SU-DHL-6 (cell line): ENCODE measurements around the gene CDK10.
"Not testable (repeated sequence)": the region's sequence is repeated elsewhere in the genome, so short reads cannot be mapped to it uniquely, and the experiment has no call there.

Source experiments
- H2AFZ ChIP-seq: fragments of 200-600 bp; sonication (generic); 2 replicates; pipeline ENCODE4 v1.6.1; 2014; ENCODE audit warnings: low read depth, mild to moderate bottlenecking, moderate library complexity, mixed read lengths, antibody characterized with exemption, low read length; ENCODE audit not compliant: severe bottlenecking
- H3F3A ChIP-seq: fragments of 200-600 bp; shearing (Covaris generic); 2 replicates; pipeline ENCODE4 v1.6.0; 2016; ENCODE audit warnings: antibody characterized with exemption, mild to moderate bottlenecking; ENCODE audit not compliant: insufficient read depth
- H3K27ac ChIP-seq: fragments of 200-600 bp; sonication (generic); 2 replicates; pipeline ENCODE4 v1.5.1; 2016; ENCODE audit warnings: low read depth, mild to moderate bottlenecking, low read length, moderate library complexity, mixed read lengths
- H3K27me3 ChIP-seq: fragments of 200-600 bp; sonication (generic), shearing (Covaris generic); 2 replicates; pipeline ENCODE4 v1.6.0; 2014; ENCODE audit warnings: mild to moderate bottlenecking, low read length
- H3K36me3 ChIP-seq: fragments of 200-600 bp; sonication (generic); 2 replicates; pipeline ENCODE4 v1.6.1; 2014; ENCODE audit warnings: mild to moderate bottlenecking, low read length, mixed read lengths
- H3K4me2 ChIP-seq: fragments of 300-600, 200-600 bp; shearing (Covaris generic), sonication (generic); 2 replicates; pipeline ENCODE4 v1.6.0; 2014; ENCODE audit warnings: low read length, low read depth, mild to moderate bottlenecking; ENCODE audit not compliant: poor library complexity, severe bottlenecking
- H3K4me3 ChIP-seq: fragments of 200-600 bp; sonication (generic); 2 replicates; pipeline ENCODE4 v1.5.1; 2014; ENCODE audit warnings: antibody characterized with exemption, low read length, mild to moderate bottlenecking, mixed read lengths; ENCODE audit not compliant: insufficient read depth, poor library complexity, severe bottlenecking
- H3K79me2 ChIP-seq: fragments of 200-600 bp; sonication (generic); 2 replicates; pipeline ENCODE4 v1.6.1; 2014; ENCODE audit warnings: mild to moderate bottlenecking, low read length, moderate library complexity; ENCODE audit not compliant: insufficient read depth
- H3K9ac ChIP-seq: fragments of 200-600 bp; sonication (generic); 2 replicates; pipeline ENCODE4 v1.7.0; 2014; ENCODE audit warnings: mild to moderate bottlenecking, low read length
- H3K9me2 ChIP-seq: fragments of 200-600 bp; sonication (generic); replicated peaks from 2 replicates; pipeline ENCODE4 v1.6.1; 2014; ENCODE audit warnings: low read length; ENCODE audit not compliant: insufficient read depth
- H3K9me3 ChIP-seq: fragments of 200-600 bp; sonication (generic); 2 replicates; pipeline ENCODE4 v1.6.1; 2014; ENCODE audit warnings: low read length, mixed read lengths; ENCODE audit not compliant: insufficient read depth
- H4K20me1 ChIP-seq: fragments of 200-600 bp; sonication (generic); 2 replicates; pipeline ENCODE4 v1.6.1; 2014; ENCODE audit warnings: low read depth, mild to moderate bottlenecking, antibody characterized with exemption, low read length, moderate library complexity, mixed read lengths
- EZH2phosphoT487 ChIP-seq: fragments of 200-600 bp; sonication (generic), shearing (Covaris generic); conservative IDR thresholded peaks from 2 replicates; pipeline ENCODE4 v1.6.1; 2018; ENCODE audit warnings: mild to moderate bottlenecking, antibody characterized with exemption, low read length, moderate library complexity, mixed read lengths
- TF ChIP-seq, protein P1 (sequence below): fragments of 200-600 bp; sonication (generic); IDR thresholded peaks from one replicate; pipeline ENCODE4 v1.5.1; 2017; ENCODE audit warnings: antibody characterized with exemption, mild to moderate bottlenecking, low read length, moderate library complexity; ENCODE audit not compliant: insufficient read depth, poor library complexity, severe bottlenecking

The CDK10 gene

DNA sequence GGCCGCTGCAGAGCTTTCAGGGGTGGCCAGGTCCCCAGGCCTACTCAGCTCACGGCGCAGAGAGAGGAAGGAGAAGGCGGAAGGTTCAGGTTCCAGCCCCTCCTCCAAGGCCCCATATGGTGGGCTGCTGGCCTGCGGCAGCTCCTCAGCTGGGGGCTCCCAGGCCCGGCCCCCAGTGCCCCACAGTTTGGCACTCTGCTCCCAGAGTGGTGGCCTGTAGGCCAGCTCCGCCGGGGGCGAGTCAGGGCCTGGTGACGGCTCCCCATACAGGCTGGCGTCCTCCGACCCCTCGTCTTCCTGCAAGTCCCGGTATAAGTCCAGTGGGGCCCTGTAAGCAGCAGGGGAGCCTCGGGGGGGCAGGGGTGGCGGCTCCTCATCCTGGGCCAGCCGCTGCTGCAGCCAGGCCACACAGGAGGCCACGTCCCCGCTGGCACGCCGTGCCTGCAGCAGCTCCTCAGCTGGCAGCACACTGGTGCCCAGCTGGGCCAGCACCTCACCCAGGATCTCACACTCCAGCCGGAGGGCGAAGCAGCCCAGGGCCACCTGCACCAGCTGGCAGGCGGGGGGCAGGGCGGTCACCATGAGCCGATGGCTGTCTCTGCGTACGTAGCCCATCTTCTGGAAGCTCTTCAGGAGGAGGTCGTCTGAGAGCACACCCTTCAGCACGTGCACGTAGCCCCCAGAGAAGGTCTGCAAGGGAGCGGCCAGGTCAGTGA, 11.3 kb downstream of the CDK10 start:
- H3K9ac ChIP-seq: no peak overlapping the region
- no peaks in the 10 kb centered on the region for H3K79me2 ChIP-seq

DNA sequence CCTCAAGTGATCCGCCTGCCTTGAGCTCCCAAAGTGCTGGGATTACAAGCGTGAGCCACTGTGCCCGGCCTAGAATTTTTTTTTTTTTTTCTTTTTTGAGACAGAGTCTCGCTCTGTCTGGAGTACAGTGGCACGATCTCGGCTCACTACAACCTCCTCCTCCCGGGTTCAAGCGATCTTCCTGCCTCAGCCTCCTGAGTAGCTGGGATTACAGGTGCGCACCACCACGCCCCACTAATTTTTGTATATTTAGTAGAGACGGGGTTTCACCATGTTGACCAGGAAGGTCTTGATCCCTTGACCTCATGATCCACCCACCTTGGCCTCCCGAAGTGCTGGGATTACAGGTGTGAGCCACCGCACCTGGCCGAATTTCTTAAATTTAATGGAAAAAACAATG, 12.2 kb downstream of the CDK10 start:
- not testable (repeated sequence) for H3K79me2 ChIP-seq, H3K27me3 ChIP-seq, H3K9ac ChIP-seq, H3F3A ChIP-seq, H3K27ac ChIP-seq, H3K4me3 ChIP-seq, H2AFZ ChIP-seq, H3K36me3 ChIP-seq, H3K9me3 ChIP-seq, H4K20me1 ChIP-seq, H3K4me2 ChIP-seq, H3K9me2 ChIP-seq

More for the DNA sequence above, 11.3 kb downstream of the CDK10 start:
- no peaks in the 10 kb centered on the region for H3F3A ChIP-seq
- H3K9me3 ChIP-seq: no peaks in the 10 kb centered on the region
- H3K4me2 ChIP-seq: no peak overlapping the region
- no peaks in the 10 kb centered on the region; the same call in 1 of the 2 replicates for H4K20me1 ChIP-seq
- no peaks in the 10 kb centered on the region for H3K27me3 ChIP-seq
- no peak overlapping the region for H3K27ac ChIP-seq
- H3K4me3 ChIP-seq: no peak overlapping the region
- H3K9me2 ChIP-seq: no peaks in the 10 kb centered on the region
- no peak overlapping the region for H2AFZ ChIP-seq
- no peaks in the 10 kb centered on the region for H3K36me3 ChIP-seq
- no peak for TF ChIP-seq EZH2phosphoT487
- TF ChIP-seq, protein P1, sequence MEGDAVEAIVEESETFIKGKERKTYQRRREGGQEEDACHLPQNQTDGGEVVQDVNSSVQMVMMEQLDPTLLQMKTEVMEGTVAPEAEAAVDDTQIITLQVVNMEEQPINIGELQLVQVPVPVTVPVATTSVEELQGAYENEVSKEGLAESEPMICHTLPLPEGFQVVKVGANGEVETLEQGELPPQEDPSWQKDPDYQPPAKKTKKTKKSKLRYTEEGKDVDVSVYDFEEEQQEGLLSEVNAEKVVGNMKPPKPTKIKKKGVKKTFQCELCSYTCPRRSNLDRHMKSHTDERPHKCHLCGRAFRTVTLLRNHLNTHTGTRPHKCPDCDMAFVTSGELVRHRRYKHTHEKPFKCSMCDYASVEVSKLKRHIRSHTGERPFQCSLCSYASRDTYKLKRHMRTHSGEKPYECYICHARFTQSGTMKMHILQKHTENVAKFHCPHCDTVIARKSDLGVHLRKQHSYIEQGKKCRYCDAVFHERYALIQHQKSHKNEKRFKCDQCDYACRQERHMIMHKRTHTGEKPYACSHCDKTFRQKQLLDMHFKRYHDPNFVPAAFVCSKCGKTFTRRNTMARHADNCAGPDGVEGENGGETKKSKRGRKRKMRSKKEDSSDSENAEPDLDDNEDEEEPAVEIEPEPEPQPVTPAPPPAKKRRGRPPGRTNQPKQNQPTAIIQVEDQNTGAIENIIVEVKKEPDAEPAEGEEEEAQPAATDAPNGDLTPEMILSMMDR: no peak

DNA sequence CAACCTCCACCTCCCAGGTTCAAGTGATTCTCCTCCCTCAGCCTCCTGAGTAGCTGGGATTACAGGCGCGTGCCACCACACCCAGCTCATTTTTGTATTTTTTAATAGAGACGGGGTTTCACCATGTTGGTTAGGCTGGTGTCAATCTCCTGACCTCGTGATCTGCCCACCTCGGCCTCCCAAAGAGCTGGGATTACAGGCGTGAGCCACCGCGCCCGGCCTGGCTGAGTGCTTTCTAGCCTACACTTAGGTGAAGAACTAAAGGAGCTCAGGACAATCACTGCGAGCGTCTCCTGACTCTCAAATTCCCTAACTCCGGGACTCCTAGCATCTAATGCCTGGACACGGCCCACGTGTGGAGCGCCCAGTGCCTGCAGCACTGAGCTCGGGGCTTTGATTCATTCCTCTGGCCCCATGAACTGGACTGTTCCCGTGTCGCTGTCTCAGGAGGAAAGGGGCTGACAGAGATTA, 13.2 kb downstream of the CDK10 start:
- H3K4me3 ChIP-seq: not testable (repeated sequence)

DNA sequence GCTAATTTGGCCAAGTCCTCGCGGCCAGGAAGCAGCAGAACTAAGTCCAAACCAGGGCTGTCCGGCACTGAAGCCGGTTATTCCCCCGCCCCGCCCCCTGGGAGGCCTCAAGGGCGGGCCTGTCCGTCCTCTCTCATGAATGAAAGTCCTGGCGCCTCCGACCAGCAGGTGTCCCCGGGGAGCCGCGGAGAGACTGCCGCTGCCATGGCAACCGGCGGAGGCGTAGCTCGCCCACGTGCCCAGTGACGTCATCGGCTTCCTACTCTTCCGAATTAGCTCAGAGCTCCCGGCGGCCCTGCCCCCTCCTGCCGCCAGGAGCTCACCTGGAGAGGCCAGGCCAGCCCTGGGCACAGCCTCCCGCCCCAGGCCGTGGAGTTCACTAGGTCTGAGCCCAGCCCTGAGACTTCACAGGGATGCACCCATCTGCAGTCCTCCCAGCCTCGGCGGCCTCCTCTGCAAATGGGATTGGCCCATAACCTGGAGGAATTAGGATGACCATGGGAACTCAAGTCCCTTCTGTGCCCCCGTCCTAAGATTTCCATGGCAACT, 13.7 kb downstream of the CDK10 start:
- Histone ChIP-seq H4K20me1 (no peaks in the 10 kb centered on the region; the same call in 1 of the 2 replicates), H3K4me2 (peak overlapping the region; percentile 52), H3K79me2 (no peaks in the 10 kb centered on the region), H3K27ac (peak overlapping the region; percentile 57), H3K9me3 (no peaks in the 10 kb centered on the region), H3K4me3 (peak overlapping the region; percentile 57), H3K9me2 (no peaks in the 10 kb centered on the region), H3K36me3 (no peaks in the 10 kb centered on the region), H3K27me3 (no peaks in the 10 kb centered on the region), H3F3A (no peaks in the 10 kb centered on the region), H3K9ac (peak overlapping the region; percentile 65), H2AFZ (no peak overlapping the region)
- TF ChIP-seq, protein P1: peak; percentile 53
- no peak for TF ChIP-seq EZH2phosphoT487

More for the DNA sequence above, 13.2 kb downstream of the CDK10 start:
- peak overlapping the region; percentile 52 for H3K4me2 ChIP-seq
- not testable (repeated sequence) for H3K9me3 ChIP-seq, H3K9ac ChIP-seq, H3K36me3 ChIP-seq, H4K20me1 ChIP-seq, H3K9me2 ChIP-seq, H3K27ac ChIP-seq, H3K27me3 ChIP-seq, H3F3A ChIP-seq, H2AFZ ChIP-seq, H3K79me2 ChIP-seq
